Ishikawa (cell line): Measurements from ENCODE around the gene ACOXL.

ENCODE experiments used
- CEBPB ChIP-seq: IDR thresholded peaks from 2 replicates; pipeline ENCODE4 v1.6.1; 2012
- CREB1 ChIP-seq: IDR thresholded peaks from 2 replicates; pipeline ENCODE4 v1.6.1; 2012; ENCODE audit warnings: low read depth
- EGR1 ChIP-seq: IDR thresholded peaks from 2 replicates; pipeline ENCODE4 v1.6.1; 2012
- EP300 ChIP-seq: IDR thresholded peaks from 2 replicates; pipeline ENCODE4 v1.6.1; 2012; ENCODE audit warnings: borderline replicate concordance
- FOXM1 ChIP-seq: IDR thresholded peaks from 2 replicates; pipeline ENCODE4 v1.6.1; 2012; ENCODE audit warnings: low read depth, borderline replicate concordance
- NFIC ChIP-seq: IDR thresholded peaks from 2 replicates; pipeline ENCODE4 v1.6.1; 2012
- RAD21 ChIP-seq: IDR thresholded peaks from 2 replicates; pipeline ENCODE4 v1.6.1; 2012; ENCODE audit warnings: low read depth
- TAF1 ChIP-seq: IDR thresholded peaks from 2 replicates; pipeline ENCODE4 v1.6.1; 2012; ENCODE audit warnings: low read depth, mild to moderate bottlenecking
- TCF12 ChIP-seq: IDR thresholded peaks from 2 replicates; pipeline ENCODE4 v1.6.1; 2012; ENCODE audit warnings: low read depth
- TEAD4 ChIP-seq: IDR thresholded peaks from 2 replicates; pipeline ENCODE4 v1.6.1; 2012
- USF1 ChIP-seq: IDR thresholded peaks from 2 replicates; pipeline ENCODE4 v1.6.1; 2012
- YY1 ChIP-seq: IDR thresholded peaks from 2 replicates; pipeline ENCODE4 v1.6.1; 2012; ENCODE audit warnings: low read depth
- ZBTB7A ChIP-seq: IDR thresholded peaks from 2 replicates; pipeline ENCODE4 v1.6.1; 2012; ENCODE audit warnings: low read depth
- TF ChIP-seq, protein P1 (sequence below): IDR thresholded peaks from 2 replicates; pipeline ENCODE4 v1.6.1; 2012
- TF ChIP-seq, protein P2 (sequence below): IDR thresholded peaks from 2 replicates; pipeline ENCODE4 v1.6.1; 2012; ENCODE audit warnings: low read depth, mild to moderate bottlenecking

The ACOXL gene

DNA sequence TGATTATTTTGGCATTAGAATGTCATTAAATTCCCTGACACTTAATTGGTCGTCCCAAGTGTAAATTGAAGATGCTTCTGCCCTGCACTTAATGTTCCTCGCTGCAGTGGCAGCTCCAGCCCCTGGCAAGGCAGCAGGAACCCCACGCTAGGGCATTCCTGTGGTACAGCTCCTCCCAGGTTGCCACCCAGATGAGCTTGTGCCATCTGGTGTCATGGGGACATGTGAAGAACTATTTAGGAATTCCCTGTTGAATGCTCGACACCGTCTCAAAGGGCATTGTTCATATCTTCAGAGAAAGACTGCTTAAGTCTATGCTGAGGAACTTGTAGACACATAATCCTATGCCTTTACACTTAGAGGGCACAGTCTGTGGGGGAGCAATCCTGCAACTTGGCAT lies 427.3 kb downstream of the ACOXL start:
- TF ChIP-seq, protein P1, sequence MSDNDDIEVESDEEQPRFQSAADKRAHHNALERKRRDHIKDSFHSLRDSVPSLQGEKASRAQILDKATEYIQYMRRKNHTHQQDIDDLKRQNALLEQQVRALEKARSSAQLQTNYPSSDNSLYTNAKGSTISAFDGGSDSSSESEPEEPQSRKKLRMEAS = no peak
- TF ChIP-seq CREB1 (no peak), TEAD4 (no peak), RAD21 (no peak), YY1 (no peak), USF1 (no peak)

DNA sequence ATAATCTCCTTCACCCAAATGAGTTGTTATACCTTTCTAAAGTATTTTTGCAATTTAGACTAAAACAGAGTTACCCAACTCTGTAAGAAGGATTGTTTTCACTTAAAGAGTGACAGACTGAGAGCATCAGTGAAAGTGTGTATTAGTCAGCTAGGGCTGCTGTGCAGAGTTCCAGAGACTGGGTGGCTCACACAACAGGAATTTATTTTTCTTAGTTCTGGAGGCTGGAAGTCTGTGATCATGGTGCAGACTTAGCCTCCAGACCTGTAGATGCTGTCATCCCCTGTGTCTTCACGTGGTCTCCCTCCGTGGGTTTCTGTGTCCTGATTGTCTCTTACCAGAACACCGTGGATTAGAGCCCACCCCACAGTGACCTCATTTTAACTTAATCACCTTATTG lies 428.4 kb downstream of the ACOXL start:
- TF ChIP-seq TAF1 = no peak
- no peak for TF ChIP-seq TEAD4
- no peak for TF ChIP-seq YY1
- no peak for TF ChIP-seq EP300
- no peak for TF ChIP-seq USF1

GRCh38 chr2:111161971-111162370 lies 429.6 kb downstream of the ACOXL start:
- TF ChIP-seq CEBPB (no peak), TEAD4 (no peak), FOXM1 (no peak), USF1 (no peak), RAD21 (no peak), EGR1 (no peak), YY1 (no peak), CREB1 (no peak)
- TF ChIP-seq, protein P1 = no peak

GRCh38 chr2:111162718-111163331 lies 430.5 kb downstream of the ACOXL start:
- TF ChIP-seq CEBPB (no peak), RAD21 (no peak), CREB1 (no peak)
- TF ChIP-seq, protein P1 = no peak

GRCh38 chr2:111164078-111164477 lies 431.7 kb downstream of the ACOXL start:
- no peak for TF ChIP-seq USF1
- no peak for TF ChIP-seq FOXM1
- TF ChIP-seq CEBPB = no peak
- no peak for TF ChIP-seq EGR1
- TF ChIP-seq TEAD4 = no peak
- TF ChIP-seq, protein P2, sequence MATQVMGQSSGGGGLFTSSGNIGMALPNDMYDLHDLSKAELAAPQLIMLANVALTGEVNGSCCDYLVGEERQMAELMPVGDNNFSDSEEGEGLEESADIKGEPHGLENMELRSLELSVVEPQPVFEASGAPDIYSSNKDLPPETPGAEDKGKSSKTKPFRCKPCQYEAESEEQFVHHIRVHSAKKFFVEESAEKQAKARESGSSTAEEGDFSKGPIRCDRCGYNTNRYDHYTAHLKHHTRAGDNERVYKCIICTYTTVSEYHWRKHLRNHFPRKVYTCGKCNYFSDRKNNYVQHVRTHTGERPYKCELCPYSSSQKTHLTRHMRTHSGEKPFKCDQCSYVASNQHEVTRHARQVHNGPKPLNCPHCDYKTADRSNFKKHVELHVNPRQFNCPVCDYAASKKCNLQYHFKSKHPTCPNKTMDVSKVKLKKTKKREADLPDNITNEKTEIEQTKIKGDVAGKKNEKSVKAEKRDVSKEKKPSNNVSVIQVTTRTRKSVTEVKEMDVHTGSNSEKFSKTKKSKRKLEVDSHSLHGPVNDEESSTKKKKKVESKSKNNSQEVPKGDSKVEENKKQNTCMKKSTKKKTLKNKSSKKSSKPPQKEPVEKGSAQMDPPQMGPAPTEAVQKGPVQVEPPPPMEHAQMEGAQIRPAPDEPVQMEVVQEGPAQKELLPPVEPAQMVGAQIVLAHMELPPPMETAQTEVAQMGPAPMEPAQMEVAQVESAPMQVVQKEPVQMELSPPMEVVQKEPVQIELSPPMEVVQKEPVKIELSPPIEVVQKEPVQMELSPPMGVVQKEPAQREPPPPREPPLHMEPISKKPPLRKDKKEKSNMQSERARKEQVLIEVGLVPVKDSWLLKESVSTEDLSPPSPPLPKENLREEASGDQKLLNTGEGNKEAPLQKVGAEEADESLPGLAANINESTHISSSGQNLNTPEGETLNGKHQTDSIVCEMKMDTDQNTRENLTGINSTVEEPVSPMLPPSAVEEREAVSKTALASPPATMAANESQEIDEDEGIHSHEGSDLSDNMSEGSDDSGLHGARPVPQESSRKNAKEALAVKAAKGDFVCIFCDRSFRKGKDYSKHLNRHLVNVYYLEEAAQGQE = no peak
- no peak for TF ChIP-seq TAF1
- TF ChIP-seq NFIC = no peak
- TF ChIP-seq, protein P1 = no peak
- TF ChIP-seq EP300 = no peak
- TF ChIP-seq RAD21 = no peak
- TF ChIP-seq TCF12 = no peak
- no peak for TF ChIP-seq CREB1
- no peak for TF ChIP-seq ZBTB7A
- TF ChIP-seq YY1 = no peak

GRCh38 chr2:111165084-111165483 lies 432.7 kb downstream of the ACOXL start:
- TF ChIP-seq EGR1 (no peak), EP300 (no peak)

DNA sequence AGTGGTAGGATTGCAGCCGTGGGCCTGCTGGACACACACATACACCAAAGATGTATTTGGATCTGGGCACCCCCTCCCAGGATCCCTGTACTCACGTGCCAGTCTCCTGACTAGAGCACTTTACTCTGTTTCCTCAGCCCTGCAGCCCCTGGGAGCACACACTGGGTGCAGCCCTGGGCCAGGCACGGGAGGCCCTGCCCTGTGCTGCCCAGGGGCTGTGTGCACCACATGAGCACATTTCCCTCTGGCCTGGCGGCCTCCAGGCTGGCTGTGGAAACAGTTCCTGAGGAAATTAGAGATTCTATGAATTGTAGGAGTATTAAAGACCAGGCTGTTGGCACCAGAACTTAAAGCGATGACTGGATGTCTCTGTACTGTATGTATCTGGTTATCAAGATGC lies 433.7 kb downstream of the ACOXL start:
- TF ChIP-seq, protein P1 = no peak
